ENCODE data around the gene ENO4.

Gene ENO4

DNA sequence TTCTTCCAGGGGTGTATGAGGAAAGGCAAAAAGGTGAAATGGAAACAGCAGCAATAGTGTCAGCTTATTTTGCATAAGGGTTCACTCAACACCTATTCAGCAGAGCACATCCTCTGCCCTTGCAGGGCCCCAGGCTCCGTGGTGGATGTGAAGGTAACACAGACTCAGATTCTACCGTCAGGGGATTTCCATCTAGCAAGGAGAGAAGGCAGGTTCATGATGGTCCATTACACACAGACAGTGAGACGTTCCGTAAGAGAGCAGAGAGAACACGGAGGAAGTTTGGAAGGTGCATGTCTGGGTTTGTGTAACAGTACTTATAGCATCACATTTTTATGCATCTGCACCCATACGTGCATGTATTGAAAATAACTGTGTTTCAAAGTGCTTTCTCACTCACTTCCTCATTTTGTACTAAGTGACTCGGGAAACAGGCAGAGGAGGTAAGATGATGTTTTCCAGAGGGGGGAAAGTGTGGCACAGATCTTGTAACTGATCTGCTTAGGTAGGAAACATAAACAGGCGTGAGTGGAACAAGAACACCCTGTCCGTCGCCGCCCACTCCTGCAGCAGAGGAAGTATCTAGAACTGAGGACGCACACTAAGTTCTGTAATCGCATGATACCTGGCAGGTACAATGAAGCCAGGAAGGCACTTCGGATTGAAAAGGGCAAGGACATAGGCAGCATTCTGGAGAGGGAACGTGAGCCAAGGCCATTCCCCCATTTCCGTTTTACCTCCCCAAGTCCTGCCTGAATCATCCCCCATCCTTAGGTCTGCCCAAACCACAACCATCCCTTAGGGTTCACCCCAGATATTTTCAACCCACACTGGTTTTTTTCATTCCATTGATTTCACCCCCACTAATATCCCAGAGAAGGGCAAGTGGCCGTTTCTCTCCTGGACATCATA is 1.0 kb upstream of the ENO4 start:
- POLR2A ChIA-PET, result interaction anchor here (0.7 to 1.7 kb wide), 3 partner anchors 9 to 39 kb away, joined by 3 to 15 read pairs (median 5); no protein-coding TSS in a partner anchor
- TF ChIP-seq FOXK2 (IDR thresholded peaks at IDR 0.05) (no peak), FOXM1 (IDR thresholded peaks at IDR 0.05; ENCODE audit: borderline replicate concordance) (no peak), NFRKB (IDR thresholded peaks at IDR 0.05) (no peak), SUZ12 (IDR thresholded peaks at IDR 0.05) (no peak), HDGF (IDR thresholded peaks at IDR 0.05; ENCODE audit: borderline replicate concordance) (no peak), SP1 (IDR thresholded peaks at IDR 0.05) (no peak), L3MBTL2 (conservative IDR thresholded peaks at IDR 0.05) (no peak), ZNF384 (IDR thresholded peaks at IDR 0.05) (no peak), BHLHE40 (IDR thresholded peaks at IDR 0.05; ENCODE audit: borderline replicate concordance) (no peak), FOXA1 (IDR thresholded peaks at IDR 0.05) (no peak), CTBP1 (IDR thresholded peaks at IDR 0.05; ENCODE audit: borderline replicate concordance) (no peak), TARDBP (IDR thresholded peaks at IDR 0.05) (no peak), ARNT (IDR thresholded peaks at IDR 0.05) (no peak), LEF1 (IDR thresholded peaks at IDR 0.05; ENCODE audit: borderline replicate concordance) (no peak), ELF4 (IDR thresholded peaks at IDR 0.05) (no peak)
- TF ChIP-seq, protein P1, sequence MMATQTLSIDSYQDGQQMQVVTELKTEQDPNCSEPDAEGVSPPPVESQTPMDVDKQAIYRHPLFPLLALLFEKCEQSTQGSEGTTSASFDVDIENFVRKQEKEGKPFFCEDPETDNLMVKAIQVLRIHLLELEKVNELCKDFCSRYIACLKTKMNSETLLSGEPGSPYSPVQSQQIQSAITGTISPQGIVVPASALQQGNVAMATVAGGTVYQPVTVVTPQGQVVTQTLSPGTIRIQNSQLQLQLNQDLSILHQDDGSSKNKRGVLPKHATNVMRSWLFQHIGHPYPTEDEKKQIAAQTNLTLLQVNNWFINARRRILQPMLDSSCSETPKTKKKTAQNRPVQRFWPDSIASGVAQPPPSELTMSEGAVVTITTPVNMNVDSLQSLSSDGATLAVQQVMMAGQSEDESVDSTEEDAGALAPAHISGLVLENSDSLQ (IDR thresholded peaks at IDR 0.05), result no peak
- no peak for DNase-seq (ENCODE audit: extremely low spot score)
- CTCF ChIA-PET, result interaction anchor here (1.5 kb wide), 1 partner anchor 8 kb away, joined by 3 read pairs; no protein-coding TSS in a partner anchor

DNA sequence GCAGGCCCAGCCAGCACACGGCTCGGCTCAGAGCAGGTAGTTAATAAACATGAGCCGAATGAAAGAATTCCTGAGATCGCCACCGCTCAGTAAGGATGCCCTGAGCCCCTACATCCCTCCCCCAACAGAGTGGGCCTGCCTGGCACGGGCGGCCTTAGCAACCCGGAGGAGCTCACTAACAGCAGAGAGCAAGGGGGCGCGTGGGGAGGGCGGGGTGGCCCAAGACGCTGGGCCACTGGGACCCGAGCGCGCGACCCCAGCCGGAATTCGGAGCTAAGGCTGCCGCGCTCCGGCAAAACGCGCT is 403 bp upstream of the ENO4 start:
- TF ChIP-seq FOXK2 (IDR thresholded peaks at IDR 0.05) (no peak), ELF4 (IDR thresholded peaks at IDR 0.05) (no peak), HDGF (IDR thresholded peaks at IDR 0.05; ENCODE audit: borderline replicate concordance) (no peak), FOXM1 (IDR thresholded peaks at IDR 0.05; ENCODE audit: borderline replicate concordance) (no peak), L3MBTL2 (conservative IDR thresholded peaks at IDR 0.05) (no peak)
- POLR2A ChIA-PET, result interaction anchor here (0.7 to 1.7 kb wide), 4 partner anchors 9 to 319 kb away, joined by 3 to 15 read pairs (median 4); no protein-coding TSS in a partner anchor
- CTCF ChIA-PET, result interaction anchor here (0.6 to 1.5 kb wide), 2 partner anchors 9 to 581 kb away, joined by 3 read pairs; no protein-coding TSS in a partner anchor
- DNase-seq (ENCODE audit: extremely low spot score), result peak; percentile 33

DNA sequence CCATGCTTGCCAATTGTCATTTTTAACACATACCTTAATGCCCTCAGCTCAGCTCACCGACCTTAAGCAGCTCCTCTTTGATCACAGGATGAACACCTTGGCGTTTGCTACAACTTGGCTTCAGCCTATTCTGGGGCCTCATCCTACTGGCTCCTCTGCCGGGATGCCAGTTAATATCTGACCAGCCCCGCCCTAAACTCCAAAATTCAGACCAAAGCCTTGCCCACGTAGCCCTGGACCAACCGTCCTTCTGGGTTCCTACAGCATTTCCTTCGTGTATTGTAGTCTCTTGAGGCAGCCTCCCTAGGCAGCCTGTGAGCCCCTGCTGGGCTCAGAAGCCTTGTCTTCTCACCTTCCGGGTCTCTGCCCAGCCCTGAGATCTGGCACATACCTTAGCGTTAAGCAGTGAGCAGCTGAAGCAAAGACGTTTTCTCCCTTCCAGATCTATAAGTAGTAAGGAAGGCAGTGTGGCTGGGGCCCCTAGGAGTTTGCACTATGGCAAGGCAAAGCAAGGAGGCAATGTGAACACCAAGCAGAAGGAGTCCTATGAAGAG is 836 bp downstream of the ENO4 start:
- ChIA-PET POLR2A (interaction anchor here (1.5 to 1.7 kb wide), 2 partner anchors 11 to 13 kb away, joined by 5 to 15 read pairs; no protein-coding TSS in a partner anchor), CTCF (interaction anchor here (1.5 kb wide), 1 partner anchor 10 kb away, joined by 3 read pairs; no protein-coding TSS in a partner anchor)
- DNase-seq (ENCODE audit: extremely low spot score), result no peak
- TF ChIP-seq ZNF384 (IDR thresholded peaks at IDR 0.05) (no peak), CTBP1 (IDR thresholded peaks at IDR 0.05; ENCODE audit: borderline replicate concordance) (no peak), SUZ12 (IDR thresholded peaks at IDR 0.05) (no peak), ARNT (IDR thresholded peaks at IDR 0.05) (no peak), NFRKB (IDR thresholded peaks at IDR 0.05) (no peak), ELF4 (IDR thresholded peaks at IDR 0.05) (no peak), BHLHE40 (IDR thresholded peaks at IDR 0.05; ENCODE audit: borderline replicate concordance) (no peak)

DNA sequence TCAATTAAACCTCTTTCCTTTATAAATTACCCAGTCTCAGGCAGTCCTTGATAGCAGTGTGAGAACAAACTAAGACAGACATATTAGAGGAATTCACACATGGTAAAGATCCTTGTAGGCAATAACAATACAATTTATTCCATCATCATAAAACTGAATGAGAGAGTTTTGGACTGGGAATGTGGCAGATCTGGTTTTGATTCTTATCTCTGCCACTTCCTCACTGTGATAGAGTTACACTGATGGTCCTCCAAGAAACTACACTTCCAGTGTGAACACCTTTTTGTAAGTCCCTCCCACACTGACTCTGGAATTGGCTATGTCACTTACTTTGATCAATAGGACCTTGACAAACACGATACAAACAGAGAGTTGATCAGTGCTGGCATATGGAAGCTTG is 2.9 kb downstream of the ENO4 start:
- CTCF ChIA-PET, result interaction anchor here (0.6 to 0.7 kb wide), 2 partner anchors 15 to 23 kb away, joined by 3 read pairs; no protein-coding TSS in a partner anchor
- TF ChIP-seq TARDBP (IDR thresholded peaks at IDR 0.05), result no peak
- POLR2A ChIA-PET, result no interaction called here
- no peak for DNase-seq (ENCODE audit: extremely low spot score)

DNA sequence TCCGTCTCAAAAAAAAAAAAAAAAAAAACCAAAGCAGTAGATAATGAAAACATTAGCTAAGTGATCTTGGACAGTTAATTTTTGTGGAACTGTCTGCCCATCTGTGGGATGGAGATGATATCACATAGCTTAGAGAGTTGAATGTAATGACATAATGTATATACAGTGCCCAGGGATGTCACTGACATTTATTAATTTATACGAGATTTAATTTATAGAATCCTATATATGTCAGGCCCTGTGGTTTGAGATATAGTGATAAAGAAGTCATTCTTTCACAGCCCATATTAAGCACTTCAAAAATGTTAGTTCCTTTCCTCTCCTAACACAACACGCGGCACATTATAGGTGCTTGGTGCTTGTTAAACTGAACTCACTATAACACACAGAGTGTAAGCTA is 4.0 kb downstream of the ENO4 start:
- no peak for DNase-seq (ENCODE audit: extremely low spot score)
- ChIA-PET POLR2A (no interaction called here), CTCF (no interaction called here)
- TF ChIP-seq, protein P1 (IDR thresholded peaks at IDR 0.05), result no peak
- no peak for TF ChIP-seq HDGF (IDR thresholded peaks at IDR 0.05; ENCODE audit: borderline replicate concordance)
- TF ChIP-seq ZNF384 (IDR thresholded peaks at IDR 0.05), result no peak
- no peak for TF ChIP-seq NFRKB (IDR thresholded peaks at IDR 0.05)
- no peak for TF ChIP-seq L3MBTL2 (conservative IDR thresholded peaks at IDR 0.05)
- no peak for TF ChIP-seq FOXA1 (IDR thresholded peaks at IDR 0.05)
- no peak for TF ChIP-seq LEF1 (IDR thresholded peaks at IDR 0.05; ENCODE audit: borderline replicate concordance)
- TF ChIP-seq BHLHE40 (IDR thresholded peaks at IDR 0.05; ENCODE audit: borderline replicate concordance), result no peak
- no peak for TF ChIP-seq ELF4 (IDR thresholded peaks at IDR 0.05)
- TF ChIP-seq SUZ12 (IDR thresholded peaks at IDR 0.05), result no peak
- TF ChIP-seq ARNT (IDR thresholded peaks at IDR 0.05), result no peak
- no peak for TF ChIP-seq FOXM1 (IDR thresholded peaks at IDR 0.05; ENCODE audit: borderline replicate concordance)
- TF ChIP-seq CTBP1 (IDR thresholded peaks at IDR 0.05; ENCODE audit: borderline replicate concordance), result no peak
- no peak for TF ChIP-seq FOXK2 (IDR thresholded peaks at IDR 0.05)
- no peak for TF ChIP-seq SP1 (IDR thresholded peaks at IDR 0.05)
- TF ChIP-seq TARDBP (IDR thresholded peaks at IDR 0.05), result no peak

DNA sequence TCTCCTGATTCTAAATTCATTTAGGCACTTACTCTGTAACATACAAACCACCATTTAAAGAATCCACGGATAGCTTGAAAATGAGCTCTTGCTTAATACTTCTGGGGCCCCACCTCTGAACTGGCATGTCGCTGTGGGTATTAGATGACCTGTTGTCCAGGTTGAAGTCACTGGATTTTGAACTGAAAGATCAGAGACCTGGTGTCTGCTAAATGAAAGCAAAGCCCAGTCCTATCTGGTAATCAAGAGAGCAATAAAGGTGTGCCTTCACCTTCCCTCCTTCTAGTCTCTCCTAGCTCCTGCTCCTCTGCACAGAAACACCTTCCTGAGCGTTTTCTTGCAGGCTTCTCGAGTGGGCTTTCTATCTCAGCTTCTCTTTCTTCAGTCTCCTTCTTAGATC is 4.4 kb downstream of the ENO4 start:
- no peak for DNase-seq (ENCODE audit: extremely low spot score)
- POLR2A ChIA-PET, result no interaction called here
- CTCF ChIA-PET, result no interaction called here
- TF ChIP-seq L3MBTL2 (conservative IDR thresholded peaks at IDR 0.05) (no peak), LEF1 (IDR thresholded peaks at IDR 0.05; ENCODE audit: borderline replicate concordance) (no peak), ARNT (IDR thresholded peaks at IDR 0.05) (no peak), TARDBP (IDR thresholded peaks at IDR 0.05) (no peak), CTBP1 (IDR thresholded peaks at IDR 0.05; ENCODE audit: borderline replicate concordance) (no peak), NFRKB (IDR thresholded peaks at IDR 0.05) (no peak), FOXM1 (IDR thresholded peaks at IDR 0.05; ENCODE audit: borderline replicate concordance) (no peak), BHLHE40 (IDR thresholded peaks at IDR 0.05; ENCODE audit: borderline replicate concordance) (no peak), ZNF384 (IDR thresholded peaks at IDR 0.05) (no peak)
- TF ChIP-seq, protein P1 (IDR thresholded peaks at IDR 0.05), result no peak
